Liver (tissue), 10 donors: ENCODE results near the gene TRIML1. TPM values are rescaled to one million over a fixed set of nuclear protein-coding genes. Genes with fewer than 3 reads are reported as not detected.

ENCODE experiments used
- DNase-seq: peaks from one replicate; pipeline ENCODE4 v3.0.0-alpha.2; 2017; ENCODE audit warnings: low spot score
- H3K27ac ChIP-seq, 2 donors: one replicate each; pipeline ENCODE4 v1.7.0; 2013; ENCODE audit warnings: inconsistent platforms in 2 of 2, low read length in 2 of 2, control low read depth in 1 of 2, low read depth in 1 of 2, mild to moderate bottlenecking in 1 of 2
- H3K27me3 ChIP-seq, 4 donors: one replicate each; pipeline versions ENCODE4 v1.6.1 to v1.7.0; 2013; ENCODE audit warnings: low read length in 3 of 4, inconsistent platforms in 1 of 4, mild to moderate bottlenecking in 1 of 4, moderate library complexity in 1 of 4; ENCODE audit not compliant: control insufficient read depth in 4 of 4, insufficient read depth in 4 of 4
- H3K36me3 ChIP-seq, 4 donors: one replicate each; pipeline versions ENCODE4 v1.6.1 to v1.7.0; 2013; ENCODE audit warnings: low read length in 3 of 4, mild to moderate bottlenecking in 3 of 4, low read depth in 1 of 4, moderate library complexity in 1 of 4; ENCODE audit not compliant: control insufficient read depth in 4 of 4, insufficient read depth in 3 of 4
- H3K4me1 ChIP-seq, 4 donors: one replicate each; pipeline versions ENCODE4 v1.6.1 to v1.7.0; 2013; ENCODE audit warnings: low read length in 3 of 4, mild to moderate bottlenecking in 3 of 4, moderate library complexity in 1 of 4; ENCODE audit not compliant: control insufficient read depth in 4 of 4, insufficient read depth in 4 of 4
- H3K4me3 ChIP-seq, 3 donors: one replicate each; pipeline versions ENCODE4 v1.6.1 to v1.7.0; 2013; ENCODE audit warnings: low read length in 3 of 3, control low read depth in 1 of 3, low read depth in 1 of 3, mild to moderate bottlenecking in 1 of 3
- H3K9ac ChIP-seq, 2 donors: one replicate each; pipeline ENCODE4 v1.7.0; 2013; ENCODE audit warnings: low read length in 2 of 2, mild to moderate bottlenecking in 2 of 2, moderate library complexity in 2 of 2, control low read depth in 1 of 2, low read depth in 1 of 2
- H3K9me3 ChIP-seq, 4 donors: one replicate each; pipeline versions ENCODE4 v1.6.1 to v1.7.0; 2013; ENCODE audit warnings: low read length in 3 of 4; ENCODE audit not compliant: control insufficient read depth in 4 of 4
- NR2F2 ChIP-seq: IDR thresholded peaks from 2 replicates; pipeline ENCODE4 v1.6.1; 2016; ENCODE audit warnings: antibody characterized with exemption
- REST ChIP-seq: IDR thresholded peaks from 2 replicates; pipeline ENCODE4 v1.6.1; 2016; ENCODE audit warnings: antibody characterized with exemption, mild to moderate bottlenecking
- RXRA ChIP-seq, 2 donors: IDR thresholded peaks; 2 replicates each; pipeline ENCODE4 v1.6.1; 2017 to 2018; ENCODE audit warnings: antibody characterized with exemption in 2 of 2, mild to moderate bottlenecking in 1 of 2
- WGBS: extraction: QIAGEN DNeasy Blood & Tissue Kit; methylation state at CpG from one replicate; pipeline ENCODE4 v1.1.7; 2013; 5-methylcytosine and 5-hydroxymethylcytosine counted together
- polyA plus RNA-seq, 2 donors: library from polyadenylated mRNA; stranded (reverse) in 1 of 2; unstranded in 1 of 2; fragments of 200-250 nt in 1 of 2; fragments of >200 nt in 1 of 2; fragmentation: Nextera tagmentation in 1 of 2; extraction: Ambion mirVana in 1 of 2; gene quantifications; one replicate each; pipeline versions ENCODE4 v1.2.1 to v1.2.3, GENCODE V29; 2013 to 2015
- small RNA-seq: library from RNA; depleted of rRNA; stranded (forward); fragments of <200 nt; gene quantifications from one replicate; pipeline ENCODE3, GENCODE V24; 2014
- total RNA-seq, 2 donors: library from RNA; depleted of rRNA; stranded (reverse); fragments of >200 nt; gene quantifications; one replicate each; pipeline ENCODE4 v1.2.3, GENCODE V29; 2014
- donor health status: healthy.
- donor health status: healthy.
- donor health status: healthy.
- donor health status: healthy.
- donor health status: healthy.

TRIML1 gene
- total and polyA plus RNA-seq, 4 donors = not detected

- Histone ChIP-seq H3K36me3 (no peaks in the 10 kb centered on the region), H3K4me1 (no peaks in the 10 kb centered on the region), H3K4me3 (no peak overlapping the region), H3K9ac (no peak overlapping the region), H3K9me3 (peaks cover 0 to 4% (median 0%) of the 10 kb centered on the region in 4 donors), H3K27me3 (no peaks in the 10 kb centered on the region), H3K27ac (no peak overlapping the region)
- 27% methylated on average over 13 of the region's 13 CpGs for WGBS
- DNase-seq = no peak
- no peak for TF ChIP-seq REST
- no peak for TF ChIP-seq RXRA (IDR thresholded peaks at IDR 0.05)
- TF ChIP-seq NR2F2 = no peak
Measured at GRCh38 chr4:188196134-188196735, 57.0 kb downstream of the TRIML1 start.

Small RNA genes within 50 kb of the gene (small RNA-seq; reads per million reads assigned to genes)
- not detected for gene RNU6-173P

Other genes with a start within 250 kb of the TRIML1 start
- not detected for gene ZFP42, start 143.7 kb upstream of the TRIML1 start, total RNA-seq
- not detected for gene ZFP42, start 143.7 kb upstream of the TRIML1 start, polyA plus RNA-seq
- gene TRIML2, start 29.8 kb upstream of the TRIML1 start, total RNA-seq = not detected
- not detected for gene TRIML2, start 29.8 kb upstream of the TRIML1 start, polyA plus RNA-seq